ENCODE measurements around the gene PTH1R.

Gene PTH1R

GRCh38 chr3:46850468-46850779, 27.1 kb upstream of the PTH1R start:
- DNase-seq: no peak

- no peak for DNase-seq
Observed at GRCh38 chr3:46851364-46852333, 25.9 kb upstream of the PTH1R start.

- no peak for DNase-seq
Observed at GRCh38 chr3:46852334-46852720, 25.2 kb upstream of the PTH1R start.

- no peak for DNase-seq
Observed at GRCh38 chr3:46852839-46853355, 24.6 kb upstream of the PTH1R start.

DNA sequence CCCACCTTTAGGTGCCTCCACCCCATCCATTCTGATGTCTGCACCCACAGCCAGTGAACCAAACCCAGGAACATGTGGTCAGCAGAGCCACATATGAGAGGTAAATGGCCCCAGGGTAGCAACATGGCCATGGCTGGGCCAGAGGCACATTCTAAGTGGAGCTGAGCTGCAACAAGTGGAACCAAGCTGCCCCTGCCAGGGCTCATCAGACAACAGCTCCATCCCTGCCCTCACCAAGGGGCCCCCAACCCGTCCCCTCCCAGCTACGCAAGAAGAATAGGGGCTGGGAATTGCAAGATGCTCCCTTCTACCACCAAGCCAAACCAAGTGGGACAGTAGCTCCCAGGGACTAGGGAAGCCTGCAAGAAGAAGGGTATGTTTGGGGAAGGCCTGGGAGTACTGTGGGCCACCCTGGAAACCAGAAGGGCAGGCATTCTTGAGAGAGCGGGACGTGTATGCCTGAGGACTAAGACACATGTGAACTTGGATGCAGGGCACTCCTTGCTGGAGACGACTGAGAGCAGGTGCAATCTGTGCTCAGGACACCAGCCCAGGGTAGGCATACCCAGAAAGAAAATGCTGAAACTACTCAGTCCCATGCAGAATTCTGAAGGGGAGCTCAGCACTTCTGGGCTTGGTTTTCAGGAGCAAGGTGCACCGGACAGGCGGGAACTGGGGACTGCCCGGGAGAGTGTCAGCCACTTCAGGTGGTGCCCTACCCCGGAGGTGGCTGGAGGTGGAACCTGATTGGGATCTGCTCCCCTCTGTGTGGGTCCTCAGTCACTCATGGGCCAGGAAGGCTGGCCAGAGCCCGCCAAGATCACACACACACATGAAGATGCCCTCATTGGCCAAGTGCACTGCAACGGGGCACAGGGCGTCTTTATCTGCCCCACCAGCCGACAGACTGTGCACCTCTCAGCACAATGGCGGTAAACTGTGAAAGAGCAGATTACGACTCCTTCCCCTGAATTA, 23.8 kb upstream of the PTH1R start:
- no peak for DNase-seq

DNA sequence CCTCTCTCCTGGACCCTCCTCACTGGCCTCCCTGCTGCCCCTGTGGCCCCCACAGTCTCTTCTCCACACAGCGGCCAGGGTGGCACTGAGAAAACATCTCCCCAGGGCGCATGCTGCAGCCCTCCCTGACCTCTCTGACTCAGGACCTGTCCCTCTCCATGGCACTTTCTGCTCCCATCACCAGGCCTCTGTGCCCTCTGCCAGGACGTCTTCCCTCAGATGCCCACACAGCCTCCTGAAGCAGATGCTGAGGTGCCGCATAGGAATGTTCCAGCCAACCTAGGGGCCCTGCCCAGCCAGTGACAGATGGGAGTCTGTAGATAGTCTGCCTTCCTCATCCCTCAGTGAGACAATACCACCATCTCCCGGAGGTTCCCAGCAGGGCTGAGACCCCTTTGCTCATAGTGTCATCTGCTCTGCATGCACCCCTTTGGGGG, 22.9 kb upstream of the PTH1R start:
- no peak for DNase-seq

DNA sequence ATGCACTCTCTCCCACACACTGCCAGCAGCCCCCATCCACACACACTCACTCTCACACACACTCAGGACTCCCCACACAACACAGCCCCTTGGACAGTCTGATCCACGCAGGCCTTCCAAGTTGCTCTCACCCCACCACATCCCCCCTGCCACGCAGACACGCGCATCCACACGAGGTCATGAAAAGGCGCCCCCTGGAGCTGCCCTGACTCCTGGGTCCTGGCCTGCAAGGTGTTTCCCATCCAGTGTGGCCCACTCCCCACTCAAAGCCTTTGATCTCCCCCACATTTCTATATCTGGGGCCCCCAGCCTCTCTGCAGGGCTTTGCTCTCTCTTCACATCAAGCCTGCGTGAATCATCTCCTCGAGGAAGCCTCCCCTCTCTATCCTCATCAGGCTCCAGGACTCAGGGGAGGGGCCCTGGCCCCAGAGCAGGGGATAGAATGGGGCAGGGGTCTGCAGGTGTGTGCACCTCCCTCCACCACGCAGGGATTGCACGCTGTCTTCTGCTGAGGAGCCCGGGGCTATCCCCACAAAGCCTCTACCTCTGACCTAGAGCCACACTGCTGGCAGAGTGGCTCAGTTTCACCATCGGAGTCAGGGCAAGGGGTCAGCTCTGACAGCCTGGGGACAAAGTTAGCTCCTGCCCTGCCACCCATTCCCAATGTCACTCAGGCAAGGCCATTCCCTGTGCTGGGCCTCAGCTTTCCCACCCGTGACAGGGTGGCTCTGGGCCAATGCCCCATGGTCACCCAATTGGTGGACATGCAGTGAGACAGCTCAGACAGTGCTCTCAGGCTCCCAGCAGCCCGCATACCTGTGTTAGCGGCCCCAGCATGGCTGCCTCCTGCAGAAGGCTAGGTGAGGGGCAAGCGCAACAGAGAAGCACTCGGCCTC, 20.7 kb upstream of the PTH1R start:
- no peak for DNase-seq

DNA sequence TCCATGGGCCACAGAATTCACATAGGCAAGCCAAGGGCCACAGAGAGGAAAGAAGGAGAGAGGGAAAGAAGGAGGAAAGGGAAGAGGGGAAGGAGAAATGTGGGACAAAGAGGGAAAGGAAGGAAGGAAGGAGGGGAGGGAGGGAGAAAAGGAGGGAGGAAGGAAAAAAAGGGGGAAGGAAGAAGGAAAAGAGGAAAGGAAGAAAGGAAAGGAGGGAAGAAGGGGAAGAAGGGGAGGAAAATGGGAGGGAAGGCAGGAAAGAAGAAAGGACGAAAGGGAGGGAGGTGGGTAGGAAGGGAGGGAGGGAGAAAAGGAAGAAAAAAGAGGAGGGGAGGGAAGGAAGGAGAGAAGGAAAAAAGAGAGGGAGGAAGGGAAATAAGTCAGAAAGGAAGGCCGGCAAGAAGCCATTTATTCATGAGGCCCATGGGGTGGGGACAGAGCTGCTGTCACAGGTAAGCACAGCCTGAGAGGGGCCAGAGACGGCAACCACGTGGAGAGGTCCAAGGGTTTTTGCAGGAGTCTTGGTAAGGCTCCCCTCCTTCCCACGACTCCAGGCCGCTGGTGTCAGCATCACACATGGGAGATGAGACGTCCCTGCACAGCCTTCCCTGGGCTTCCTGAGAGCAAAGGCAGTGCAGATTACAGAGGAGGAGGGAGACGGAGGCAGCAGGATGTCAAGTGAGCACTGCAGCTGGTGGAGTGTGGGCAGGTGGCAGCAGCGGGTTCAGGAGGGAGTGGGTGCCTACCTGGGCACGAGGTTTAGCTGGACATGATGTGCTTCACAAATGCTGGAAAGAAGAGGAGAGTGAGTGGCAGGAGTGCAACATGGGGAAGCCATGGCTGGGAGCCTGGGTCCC, 19.8 kb upstream of the PTH1R start:
- DNase-seq: no peak

DNA sequence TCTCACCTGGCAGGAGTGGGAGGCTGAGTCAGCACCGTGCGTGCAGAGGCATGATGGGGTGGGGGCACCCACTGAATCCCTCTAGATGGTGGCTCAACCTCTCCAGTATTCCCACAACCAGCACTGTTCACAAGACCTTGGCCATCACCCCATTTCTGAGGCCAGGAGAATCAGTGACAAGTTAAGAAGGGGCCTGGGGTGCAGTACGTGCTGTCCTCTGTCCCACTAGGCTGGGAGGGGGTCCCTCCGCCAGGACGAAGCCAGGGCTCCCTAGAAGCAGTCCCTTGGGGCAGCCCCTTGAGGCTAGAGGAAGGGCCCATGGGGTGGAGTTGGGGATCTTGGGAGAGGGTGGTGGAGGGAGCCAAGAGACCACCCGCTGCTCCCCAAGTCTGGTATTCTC, 19.1 kb upstream of the PTH1R start:
- no peak for DNase-seq

GRCh38 chr3:46859001-46859710, 18.4 kb upstream of the PTH1R start:
- DNase-seq: no peak

DNA sequence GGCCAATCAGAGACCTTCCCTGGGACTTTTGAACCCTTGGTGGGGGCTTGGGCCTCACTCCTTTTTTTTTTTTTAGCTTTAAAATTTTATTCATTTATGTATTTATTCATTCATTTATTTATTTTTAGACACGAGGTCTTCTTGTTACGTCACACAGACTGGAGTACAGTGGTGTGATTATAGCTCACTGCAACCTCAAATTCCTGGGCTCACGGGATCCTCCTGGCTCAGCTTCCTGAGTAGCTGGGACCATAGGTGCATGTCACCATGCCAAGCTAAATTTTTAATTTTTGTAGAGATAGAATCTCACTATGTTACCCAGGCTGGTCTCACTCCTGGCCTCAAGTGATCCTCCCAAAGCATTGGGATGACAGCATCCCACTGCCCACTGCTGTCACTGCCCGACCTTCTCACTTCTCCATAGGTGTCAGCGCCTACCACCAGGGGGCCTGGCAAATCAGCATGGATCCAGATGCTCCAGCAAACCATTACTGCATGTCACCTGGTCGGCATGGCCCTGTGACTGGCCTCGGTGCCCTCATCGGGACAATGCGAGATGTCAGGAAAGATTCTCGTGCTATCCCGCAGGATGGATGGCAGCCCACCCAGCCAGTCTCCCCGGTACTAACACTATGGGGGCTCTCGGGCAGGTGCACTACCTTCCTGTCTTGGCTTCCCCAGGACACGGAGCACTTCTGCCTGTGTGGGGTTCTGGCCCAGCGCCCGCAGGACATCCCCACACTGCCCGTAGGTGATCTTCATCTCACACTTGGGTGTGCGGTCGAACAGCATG, 17.3 kb upstream of the PTH1R start:
- DNase-seq: peak; percentile 30

DNA sequence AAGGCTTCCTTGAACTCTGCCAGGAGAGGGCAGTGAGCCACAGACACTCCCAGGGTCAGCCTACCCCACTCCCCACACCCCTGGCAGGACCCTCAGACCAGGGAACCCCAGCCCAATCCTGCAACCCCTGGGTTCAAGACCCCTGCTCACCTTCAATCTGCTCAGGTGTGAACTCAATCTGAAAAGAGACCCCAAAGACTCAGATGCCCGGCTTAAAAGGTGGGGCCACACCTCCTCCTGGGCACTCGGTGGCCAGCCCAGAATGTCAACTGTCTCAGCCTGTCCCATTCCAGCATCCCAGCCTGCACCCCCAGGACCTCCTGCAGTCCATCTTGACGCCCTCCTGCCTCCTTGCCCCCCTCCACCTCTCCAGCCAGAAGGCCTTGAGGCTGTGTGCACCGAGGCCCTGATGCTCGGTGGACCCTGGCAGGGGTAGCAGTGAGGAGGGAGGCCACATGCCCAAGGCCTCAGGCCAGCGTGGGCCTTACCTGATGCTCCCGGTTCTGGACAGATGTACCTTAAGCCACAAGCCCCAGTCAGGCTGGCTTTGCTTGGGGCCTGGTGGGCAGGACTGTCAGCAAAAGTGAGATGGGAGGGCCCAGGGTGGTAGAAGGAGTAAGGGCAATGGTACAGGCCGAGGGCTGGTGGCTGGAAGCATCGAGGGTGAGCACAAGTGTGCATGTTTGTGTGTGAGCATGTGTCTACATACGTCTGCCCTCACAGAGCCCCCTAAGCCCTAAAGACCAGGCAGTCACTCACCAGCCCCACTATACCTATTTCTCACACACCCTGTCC, 16.5 kb upstream of the PTH1R start:
- no peak for DNase-seq

GRCh38 chr3:46861605-46862368, 15.7 kb upstream of the PTH1R start:
- DNase-seq: no peak

- DNase-seq: no peak
Observed at GRCh38 chr3:46862369-46863025, 15.0 kb upstream of the PTH1R start.

DNA sequence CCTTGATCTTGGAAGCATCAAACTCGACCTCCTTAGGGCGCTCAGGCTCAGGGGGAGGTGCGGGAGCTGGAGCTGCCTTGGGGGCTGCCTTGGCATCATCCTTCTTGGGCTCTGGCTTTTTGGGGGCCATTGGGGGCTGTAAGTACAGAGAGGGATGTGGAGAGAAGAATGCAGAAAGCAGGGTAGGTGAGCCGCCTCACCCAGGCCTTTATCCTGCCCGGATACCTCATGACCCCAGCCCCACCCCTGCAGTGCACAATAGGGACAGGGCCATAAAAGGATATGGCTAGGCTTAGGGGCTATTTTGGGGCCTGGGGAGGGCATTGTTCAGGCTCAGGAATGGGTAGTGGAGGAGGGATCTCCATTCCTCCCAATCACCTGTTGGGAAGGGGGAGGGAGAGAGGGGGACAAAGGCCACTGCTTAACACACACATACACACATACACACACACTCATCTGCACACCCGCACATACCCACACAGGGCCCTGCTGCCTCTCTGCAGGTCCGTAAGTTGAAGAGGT, 14.2 kb upstream of the PTH1R start, which contains the start of gene MYL3:
Gene MYL3, minus strand, starts transcription at position 184 of the 522 bp plus-strand sequence. Its CDS starts 54 bp downstream, at position 130.
- DNase-seq: no peak

DNA sequence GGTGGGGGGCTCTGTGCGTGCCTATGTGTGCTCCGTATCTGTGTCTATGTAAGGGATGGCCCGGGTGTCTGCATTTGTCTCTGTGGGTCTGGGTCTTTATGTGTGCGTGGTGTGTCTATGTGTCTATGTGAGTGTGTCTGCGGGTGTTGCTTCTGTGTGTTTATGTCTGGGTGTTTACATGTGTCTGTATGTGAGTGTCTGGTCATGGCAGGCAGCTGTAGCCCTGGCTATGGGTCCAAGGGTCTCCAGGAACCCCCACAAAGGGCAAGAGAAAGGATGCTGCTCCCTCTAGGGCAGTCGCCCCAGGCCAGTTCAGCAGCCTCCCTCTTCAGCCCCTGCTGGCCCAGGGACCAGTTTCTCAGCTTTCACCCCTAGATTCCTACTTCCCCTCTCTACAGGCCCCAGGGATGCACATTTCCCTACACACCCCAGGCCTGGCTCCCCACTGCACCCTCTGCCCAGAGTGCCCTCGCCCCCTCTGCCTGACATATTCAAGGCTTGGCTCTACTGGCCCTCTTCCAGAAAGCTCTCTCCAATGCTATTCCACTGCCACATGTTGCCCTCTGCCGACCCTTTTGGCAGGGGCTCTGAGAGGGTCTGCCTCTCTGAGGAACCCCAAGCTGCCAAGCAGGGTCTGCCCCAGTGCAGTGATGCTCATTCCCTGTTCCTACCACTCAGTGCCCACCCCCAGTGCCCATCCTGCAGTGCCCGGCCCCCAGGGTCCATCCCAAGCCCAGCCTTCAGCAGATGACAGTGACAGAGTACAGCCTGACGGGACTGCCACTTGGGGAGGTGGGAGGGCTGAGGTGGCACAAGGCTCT, 13.2 kb upstream of the PTH1R start:
- DNase-seq: no peak

Measured in activated CD4-positive, alpha-beta T cell treated with anti-CD3 and anti-CD28 coated beads, Interleukin-2, Interleukin-6, amounts not matched to agents 100 ng/mL and 50 ng/mL, durations not matched to agents 16 hours and 8 hours (primary cell).